ENCODE measurements around the gene RHBDL1.

The RHBDL1 gene

GRCh38 chr16:644556-644955, 30.9 kb upstream of the RHBDL1 start:
- H3K27ac ChIP-seq: no peak overlapping the region
- no peak overlapping the region for H3K4me3 ChIP-seq
- TF ChIP-seq, protein P1, sequence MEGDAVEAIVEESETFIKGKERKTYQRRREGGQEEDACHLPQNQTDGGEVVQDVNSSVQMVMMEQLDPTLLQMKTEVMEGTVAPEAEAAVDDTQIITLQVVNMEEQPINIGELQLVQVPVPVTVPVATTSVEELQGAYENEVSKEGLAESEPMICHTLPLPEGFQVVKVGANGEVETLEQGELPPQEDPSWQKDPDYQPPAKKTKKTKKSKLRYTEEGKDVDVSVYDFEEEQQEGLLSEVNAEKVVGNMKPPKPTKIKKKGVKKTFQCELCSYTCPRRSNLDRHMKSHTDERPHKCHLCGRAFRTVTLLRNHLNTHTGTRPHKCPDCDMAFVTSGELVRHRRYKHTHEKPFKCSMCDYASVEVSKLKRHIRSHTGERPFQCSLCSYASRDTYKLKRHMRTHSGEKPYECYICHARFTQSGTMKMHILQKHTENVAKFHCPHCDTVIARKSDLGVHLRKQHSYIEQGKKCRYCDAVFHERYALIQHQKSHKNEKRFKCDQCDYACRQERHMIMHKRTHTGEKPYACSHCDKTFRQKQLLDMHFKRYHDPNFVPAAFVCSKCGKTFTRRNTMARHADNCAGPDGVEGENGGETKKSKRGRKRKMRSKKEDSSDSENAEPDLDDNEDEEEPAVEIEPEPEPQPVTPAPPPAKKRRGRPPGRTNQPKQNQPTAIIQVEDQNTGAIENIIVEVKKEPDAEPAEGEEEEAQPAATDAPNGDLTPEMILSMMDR (IDR thresholded peaks at IDR 0.05): no peak
- DNase-seq (ENCODE audit: low spot score): no peak

- TF ChIP-seq, protein P1 (IDR thresholded peaks at IDR 0.05): no peak
- Histone ChIP-seq H3K27ac (no peak overlapping the region), H3K4me3 (no peak overlapping the region)
- no peak for DNase-seq (ENCODE audit: low spot score)
These were observed 29.4 kb upstream of the RHBDL1 start for GRCh38 chr16:645852-646678.

- Histone ChIP-seq H3K4me3 (no peak overlapping the region), H3K27ac (no peak overlapping the region)
- DNase-seq (ENCODE audit: low spot score): no peak
- TF ChIP-seq, protein P1 (IDR thresholded peaks at IDR 0.05): no peak
These were observed 28.7 kb upstream of the RHBDL1 start for GRCh38 chr16:646679-647172.

GRCh38 chr16:647173-647902, 28.1 kb upstream of the RHBDL1 start:
- peak overlapping the region; percentile 78 for H3K4me3 ChIP-seq
- H3K27ac ChIP-seq: no peak overlapping the region
- TF ChIP-seq, protein P1 (IDR thresholded peaks at IDR 0.05): no peak
- no peak for DNase-seq (ENCODE audit: low spot score)

DNA sequence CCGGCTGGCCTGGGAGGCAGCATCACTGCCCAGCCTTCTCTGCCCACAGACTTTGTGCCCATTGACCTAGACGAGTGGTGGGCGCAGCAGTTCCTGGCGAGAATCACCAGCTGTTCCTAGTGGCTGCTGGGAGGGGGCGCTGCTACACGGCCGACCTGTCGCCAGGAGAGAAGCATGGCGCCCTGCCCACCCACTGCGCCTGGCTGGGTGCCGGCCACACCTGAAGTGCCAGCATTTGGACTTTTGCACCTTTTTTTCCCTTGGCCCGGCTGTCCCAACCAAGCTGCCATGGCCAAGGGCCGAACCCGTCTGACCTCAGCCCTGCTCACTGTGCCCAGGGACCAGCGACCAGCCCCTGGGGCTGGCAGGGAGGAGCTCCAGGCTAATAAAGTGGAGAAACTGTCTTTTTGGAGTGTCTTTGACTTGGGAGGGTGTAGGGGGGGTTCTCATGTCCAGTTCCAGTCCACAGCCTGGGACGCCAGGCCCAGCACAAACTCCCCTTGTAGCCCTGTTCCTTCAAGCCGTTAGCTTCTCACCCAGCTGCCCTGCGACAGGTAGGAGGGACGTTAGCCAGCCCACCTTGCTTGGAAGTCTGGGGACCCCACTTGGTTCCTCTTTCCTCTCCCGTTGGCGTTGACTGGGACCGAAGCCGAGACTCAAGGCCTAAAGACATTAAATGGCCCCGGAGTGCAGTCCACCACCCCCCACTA, 27.2 kb upstream of the RHBDL1 start:
- peak overlapping the region; percentile 71 to 87 for H3K27ac ChIP-seq
- DNase-seq (ENCODE audit: low spot score): no peak
- H3K4me3 ChIP-seq: peak overlapping the region; percentile 78

DNA sequence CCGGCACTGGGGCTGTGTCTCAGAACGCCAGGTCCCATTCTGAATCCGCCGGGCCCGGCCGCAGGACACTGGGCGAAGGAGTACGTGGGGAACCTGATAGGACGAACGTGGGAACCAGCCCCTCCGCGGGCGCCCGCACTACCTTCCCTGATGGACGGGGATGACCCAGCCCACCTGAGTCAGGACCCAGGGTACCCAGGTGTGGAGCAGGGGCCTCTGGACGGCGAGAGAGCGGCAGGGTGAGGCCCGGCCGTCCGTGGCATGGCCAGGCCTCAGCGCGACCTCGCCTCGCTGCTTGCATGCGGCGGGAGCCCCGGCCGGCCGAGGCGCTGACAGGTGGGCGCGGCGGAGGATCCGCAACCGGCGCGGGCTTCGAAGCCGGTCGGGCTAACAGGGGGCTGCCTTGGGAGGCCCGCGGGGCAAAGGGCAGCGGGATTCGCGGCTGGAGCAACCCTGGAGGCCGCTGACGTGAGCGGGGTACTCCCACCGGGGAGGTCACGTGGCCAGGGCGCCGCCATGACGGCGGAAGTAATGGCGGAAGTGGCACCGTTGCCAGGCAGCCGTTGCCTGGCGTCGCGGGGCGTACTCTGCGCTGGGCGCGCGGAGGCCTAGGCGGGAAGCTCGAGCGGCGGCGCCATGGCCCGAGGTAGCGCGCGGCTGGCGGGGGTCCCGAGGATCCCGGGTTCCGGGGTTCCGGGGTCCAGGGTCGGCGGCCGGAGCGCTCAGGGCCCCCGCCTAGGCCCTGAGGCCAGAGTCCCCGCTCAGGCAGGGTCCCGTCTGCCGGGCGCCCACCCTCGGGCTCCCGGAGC, 26.5 kb upstream of the RHBDL1 start, which contains the start of gene WDR90:
WDR90 (plus strand) TSS at position 585 of the 809 bp plus-strand sequence; CDS start at position 637, 52 bp downstream.
- TF ChIP-seq, protein P1 (IDR thresholded peaks at IDR 0.05): no peak
- peak within 1 kb of the TSS; percentile 71 to 87 for H3K27ac ChIP-seq
- peak within 1 kb of the TSS; percentile 78 for H3K4me3 ChIP-seq
- DNase-seq (ENCODE audit: low spot score): peak; percentile 94

More for the DNA sequence above, 27.2 kb upstream of the RHBDL1 start:
- TF ChIP-seq, protein P1 (IDR thresholded peaks at IDR 0.05): no peak
